ENCODE results near the gene ANP32E. TPM values are rescaled to one million over a fixed set of nuclear protein-coding genes. Genes with fewer than 3 reads are reported as not detected.

Gene ANP32E
- total RNA-seq, 1 experiment from 2014 or later = 95.1 TPM

- DNase-seq (ENCODE audit: low read depth, low spot score) (no peak), ATAC-seq (no peak)
- H3K9ac ChIP-seq (ENCODE audit: low read length) = 0 out of 2 replicates have a peak overlapping the region, but pooled peaks have one; percentile 42
- H4K20me1 ChIP-seq (ENCODE audit: insufficient read depth) = no peaks in the 10 kb centered on the region
- no peaks in the 10 kb centered on the region for H3K9me3 ChIP-seq (ENCODE audit: control insufficient read depth in 1 of 2, insufficient read depth in 1 of 2, low read depth in 1 of 2, low read length in 2 of 2)
- ChIA-PET POLR2A (interaction anchor here (1.6 kb wide), 1 partner anchor 274 kb away, joined by 3 read pairs; no protein-coding TSS in a partner anchor), RAD21 (ENCODE audit: low non-redundant PET in 1 of 2, low total read pairs in 2 of 2, uncharacterized antibody in 2 of 2, unreplicated experiment in 2 of 2) (no interaction called here), CTCF (interaction anchor here (0.8 to 1.2 kb wide), 3 partner anchors 14 to 273 kb away, joined by 3 to 5 read pairs (median 3); no protein-coding TSS in a partner anchor)
- H3K4me3 ChIP-seq (replicated peaks in 1 of 2; ENCODE audit: low read depth in 1 of 2, low read length in 2 of 2) = no peak overlapping the region; a peak in 1 of 4 replicates
- no peak overlapping the region for H2AFZ ChIP-seq (ENCODE audit: low read depth, low read length, poor library complexity, severe bottlenecking)
- H3K36me3 ChIP-seq (ENCODE audit: control insufficient read depth in 1 of 2, insufficient read depth in 2 of 2, low read length in 2 of 2) = no peaks in the 10 kb centered on the region
- H3K4me2 ChIP-seq (ENCODE audit: low read length) = peak overlapping the region; percentile 76
- intact Hi-C loops (cut with micrococcal nuclease) = loop anchor here (5.0 to 10.0 kb wide), 5 partner anchors 63 to 738 kb away; partner anchors contain the start of gene PRPF3
- BruUV-seq (replicated peaks) = no TSS peak
- no peaks in the 10 kb centered on the region for H3K27me3 ChIP-seq (ENCODE audit: insufficient read depth, low read length)
- no peaks in the 10 kb centered on the region for H3K9me2 ChIP-seq (ENCODE audit: insufficient read depth)
- peak overlapping the region; percentile 70; the same call in 1 of the 2 replicates for H3K27ac ChIP-seq (ENCODE audit: low read depth, low read length)
- no peak for TF ChIP-seq REST (IDR thresholded peaks at IDR 0.05; ENCODE audit: low read depth)
- no peak for TF ChIP-seq CEBPB (IDR thresholded peaks at IDR 0.05; ENCODE audit: low read depth)
- TF ChIP-seq CTCF (IDR thresholded peaks at IDR 0.05 in 2 of 3, conservative IDR thresholded peaks at IDR 0.05 in 1 of 3; ENCODE audit: borderline replicate concordance in 1 of 3, insufficient read depth in 1 of 3, low read depth in 2 of 3, low read length in 2 of 3) = no peak
- no peak for TF ChIP-seq EZH2phosphoT487 (IDR thresholded peaks at IDR 0.05; ENCODE audit: borderline replicate concordance)
- TF ChIP-seq EZH2 (IDR thresholded peaks at IDR 0.05) = no peak
- TF ChIP-seq YY1 (IDR thresholded peaks at IDR 0.05; ENCODE audit: extremely low read depth, insufficient replicate concordance, low read depth, low read length) = no peak
- no peak for TF ChIP-seq EGR1 (IDR thresholded peaks at IDR 0.05; ENCODE audit: low read depth)
- no peak for TF ChIP-seq FOSL1 (IDR thresholded peaks at IDR 0.05; ENCODE audit: low read depth)
- TF ChIP-seq ZNF274 (IDR thresholded peaks at IDR 0.05; ENCODE audit: low read depth, low read length) = no peak
- TF ChIP-seq CBX3 (IDR thresholded peaks at IDR 0.05; ENCODE audit: low read depth) = no peak
- no peak for TF ChIP-seq ZFX (IDR thresholded peaks at IDR 0.05)
- no peak for TF ChIP-seq SIN3A (IDR thresholded peaks at IDR 0.05; ENCODE audit: low read depth)
- TF ChIP-seq SP1 (IDR thresholded peaks at IDR 0.05; ENCODE audit: low read depth) = no peak
- no peak for TF ChIP-seq TCF7L2 (IDR thresholded peaks at IDR 0.05; ENCODE audit: borderline replicate concordance, extremely low read depth, insufficient read depth, insufficient read length)
- TF ChIP-seq POLR2AphosphoS5 (IDR thresholded peaks at IDR 0.05; ENCODE audit: low read depth, low read length) = no peak
- no peaks in the 10 kb centered on the region for H3K79me2 ChIP-seq (ENCODE audit: insufficient read depth, low read length)
- H3K4me1 ChIP-seq (ENCODE audit: control insufficient read depth in 1 of 2, insufficient read depth in 2 of 2, low read length in 2 of 2) = peaks cover 30 to 61% of the 10 kb centered on the region in 2 experiments
These were observed 23.3 kb upstream of the ANP32E start for GRCh38 chr1:150259217-150259616.
